Measurements from ENCODE around the gene RAB40C. TPM values are rescaled to one million over a fixed set of nuclear protein-coding genes. Genes with fewer than 3 reads are reported as not detected.

RAB40C gene
- total RNA-seq, 1 experiment from 2014 or later, result 19.9 TPM

- intact Hi-C loops (cut with micrococcal nuclease; ENCODE audit: unreplicated experiment), result no loop called here
- CTCF ChIA-PET, result no interaction called here
- Histone ChIP-seq H3K4me3 (ENCODE audit: low read depth, low read length, poor library complexity, severe bottlenecking) (peak overlapping the region; percentile 98), H3K27ac (ENCODE audit: low read depth, low read length, poor library complexity, severe bottlenecking) (peak overlapping the region; percentile 87), H3K4me1 (ENCODE audit: insufficient read depth, low read length, poor library complexity, severe bottlenecking) (peaks cover 11% of the 10 kb centered on the region), H3K9me3 (ENCODE audit: low read depth, low read length, poor library complexity, severe bottlenecking) (no peaks in the 10 kb centered on the region), H3K36me3 (ENCODE audit: insufficient read depth, low read length, poor library complexity, severe bottlenecking) (no peaks in the 10 kb centered on the region), H3K27me3 (replicated peaks; ENCODE audit: insufficient read depth, low read depth, low read length, poor library complexity) (no peaks in the 10 kb centered on the region)
- TF ChIP-seq EZH2 (IDR thresholded peaks at IDR 0.05; ENCODE audit: borderline replicate concordance, low read depth, low read length, poor library complexity, severe bottlenecking), result no peak
- TF ChIP-seq, protein P1, sequence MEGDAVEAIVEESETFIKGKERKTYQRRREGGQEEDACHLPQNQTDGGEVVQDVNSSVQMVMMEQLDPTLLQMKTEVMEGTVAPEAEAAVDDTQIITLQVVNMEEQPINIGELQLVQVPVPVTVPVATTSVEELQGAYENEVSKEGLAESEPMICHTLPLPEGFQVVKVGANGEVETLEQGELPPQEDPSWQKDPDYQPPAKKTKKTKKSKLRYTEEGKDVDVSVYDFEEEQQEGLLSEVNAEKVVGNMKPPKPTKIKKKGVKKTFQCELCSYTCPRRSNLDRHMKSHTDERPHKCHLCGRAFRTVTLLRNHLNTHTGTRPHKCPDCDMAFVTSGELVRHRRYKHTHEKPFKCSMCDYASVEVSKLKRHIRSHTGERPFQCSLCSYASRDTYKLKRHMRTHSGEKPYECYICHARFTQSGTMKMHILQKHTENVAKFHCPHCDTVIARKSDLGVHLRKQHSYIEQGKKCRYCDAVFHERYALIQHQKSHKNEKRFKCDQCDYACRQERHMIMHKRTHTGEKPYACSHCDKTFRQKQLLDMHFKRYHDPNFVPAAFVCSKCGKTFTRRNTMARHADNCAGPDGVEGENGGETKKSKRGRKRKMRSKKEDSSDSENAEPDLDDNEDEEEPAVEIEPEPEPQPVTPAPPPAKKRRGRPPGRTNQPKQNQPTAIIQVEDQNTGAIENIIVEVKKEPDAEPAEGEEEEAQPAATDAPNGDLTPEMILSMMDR (conservative IDR thresholded peaks at IDR 0.05; ENCODE audit: low read depth, low read length), result no peak
- POLR2A ChIA-PET (ENCODE audit: low non-redundant PET), result no interaction called here
- BruUV-seq (replicated peaks), result no TSS peak
- DNase-seq (ENCODE audit: low spot score), result no peak
Measured at GRCh38 chr16:568401-569258, 21.2 kb upstream of the RAB40C start.

GRCh38 chr16:569445-570254 lies 20.2 kb upstream of the RAB40C start, which contains the start of gene PIGQ:
PIGQ (plus strand) TSS chr16:569968; CDS start chr16:574075, 4,107 bp downstream.
- TF ChIP-seq EZH2 (IDR thresholded peaks at IDR 0.05; ENCODE audit: borderline replicate concordance, low read depth, low read length, poor library complexity, severe bottlenecking), result no peak
- TF ChIP-seq, protein P1 (conservative IDR thresholded peaks at IDR 0.05; ENCODE audit: low read depth, low read length), result no peak
- H3K4me3 ChIP-seq (ENCODE audit: low read depth, low read length, poor library complexity, severe bottlenecking), result peak within 1 kb of the TSS; percentile 98
- ChIA-PET CTCF (no interaction called here), POLR2A (ENCODE audit: low non-redundant PET) (no interaction called here)
- H3K36me3 ChIP-seq (ENCODE audit: insufficient read depth, low read length, poor library complexity, severe bottlenecking), result no peaks in the 10 kb centered on the region
- no TSS peak for BruUV-seq (replicated peaks)
- peak; percentile 79 for DNase-seq (ENCODE audit: low spot score)
- intact Hi-C loops (cut with micrococcal nuclease; ENCODE audit: unreplicated experiment), result no loop called here
- peaks cover 11% of the 10 kb centered on the region for H3K4me1 ChIP-seq (ENCODE audit: insufficient read depth, low read length, poor library complexity, severe bottlenecking)
- peak within 1 kb of the TSS; percentile 87 for H3K27ac ChIP-seq (ENCODE audit: low read depth, low read length, poor library complexity, severe bottlenecking)
- H3K27me3 ChIP-seq (replicated peaks; ENCODE audit: insufficient read depth, low read depth, low read length, poor library complexity), result no peaks in the 10 kb centered on the region
- no peaks in the 10 kb centered on the region for H3K9me3 ChIP-seq (ENCODE audit: low read depth, low read length, poor library complexity, severe bottlenecking)

- ChIA-PET CTCF (no interaction called here), POLR2A (ENCODE audit: low non-redundant PET) (no interaction called here)
- no peaks in the 10 kb centered on the region for H3K9me3 ChIP-seq (ENCODE audit: low read depth, low read length, poor library complexity, severe bottlenecking)
- no peaks in the 10 kb centered on the region for H3K4me1 ChIP-seq (ENCODE audit: insufficient read depth, low read length, poor library complexity, severe bottlenecking)
- no peaks in the 10 kb centered on the region for H3K36me3 ChIP-seq (ENCODE audit: insufficient read depth, low read length, poor library complexity, severe bottlenecking)
- no peaks in the 10 kb centered on the region for H3K27me3 ChIP-seq (replicated peaks; ENCODE audit: insufficient read depth, low read depth, low read length, poor library complexity)
- intact Hi-C loops (cut with micrococcal nuclease; ENCODE audit: unreplicated experiment), result no loop called here
- DNase-seq (ENCODE audit: low spot score), result no peak
- no peak overlapping the region for H3K27ac ChIP-seq (ENCODE audit: low read depth, low read length, poor library complexity, severe bottlenecking)
- no TSS peak for BruUV-seq (replicated peaks)
- no peak overlapping the region for H3K4me3 ChIP-seq (ENCODE audit: low read depth, low read length, poor library complexity, severe bottlenecking)
- no peak for TF ChIP-seq EZH2 (IDR thresholded peaks at IDR 0.05; ENCODE audit: borderline replicate concordance, low read depth, low read length, poor library complexity, severe bottlenecking)
- TF ChIP-seq, protein P1 (conservative IDR thresholded peaks at IDR 0.05; ENCODE audit: low read depth, low read length), result no peak
Measured at GRCh38 chr16:572865-573650, 16.8 kb upstream of the RAB40C start.
